GM19025 (cell line): Measurements from ENCODE around the gene CHMP2A.
"Not testable (repeated sequence)": the region's sequence is repeated elsewhere in the genome, so short reads cannot be mapped to it uniquely, and the experiment has no call there.

Source experiments
- ATAC-seq: cut with Tn5 transposase; IDR thresholded peaks from one replicate; pipeline ENCODE4 v1.9.1; 2021; ENCODE audit warnings: mild to moderate bottlenecking, low read depth, moderate library complexity; ENCODE audit not compliant: unreplicated experiment

CHMP2A gene

DNA sequence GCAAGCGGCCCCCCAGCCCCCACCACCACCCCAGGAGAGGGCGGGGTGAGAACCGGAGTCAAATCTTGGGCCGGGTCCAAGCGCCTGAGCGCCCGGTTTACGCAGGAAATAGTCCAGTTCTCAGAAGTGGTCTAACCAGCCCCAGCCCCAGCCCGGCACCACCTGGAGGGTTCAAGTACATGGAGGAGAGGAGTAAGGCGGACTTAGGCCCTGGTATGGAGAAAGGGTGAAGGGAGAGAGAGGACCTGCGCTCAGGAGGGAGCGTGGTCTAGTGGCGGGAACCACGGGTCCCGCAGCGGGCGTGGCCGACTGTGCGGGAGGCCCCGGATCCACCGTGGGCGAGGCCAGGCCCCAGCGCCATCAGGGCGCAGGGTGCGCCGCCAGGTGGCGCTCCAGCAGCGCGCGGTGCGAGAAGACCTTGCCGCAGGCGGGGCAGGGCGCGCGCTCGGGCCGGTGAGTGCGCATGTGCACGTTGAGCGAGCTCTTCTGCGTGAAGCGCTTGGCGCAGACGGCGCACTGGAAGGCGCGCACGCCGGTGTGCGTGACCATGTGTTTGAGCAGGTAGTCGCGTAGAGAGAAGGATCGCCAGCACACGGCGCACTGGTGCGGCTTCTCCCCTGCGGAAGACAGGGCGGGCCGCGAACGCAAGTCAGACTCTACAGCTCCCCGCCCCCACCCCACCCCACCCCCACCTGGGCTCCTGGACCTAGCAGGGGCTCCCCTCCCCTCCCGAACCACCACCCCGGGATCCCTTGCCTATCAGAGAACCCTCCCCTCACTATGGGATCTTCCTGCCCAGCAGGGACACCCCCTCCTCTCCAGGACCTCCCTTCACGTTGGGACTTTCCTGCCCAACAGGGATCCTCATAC lies 41.0 kb downstream of the CHMP2A start:
- peak; percentile 79 for ATAC-seq

DNA sequence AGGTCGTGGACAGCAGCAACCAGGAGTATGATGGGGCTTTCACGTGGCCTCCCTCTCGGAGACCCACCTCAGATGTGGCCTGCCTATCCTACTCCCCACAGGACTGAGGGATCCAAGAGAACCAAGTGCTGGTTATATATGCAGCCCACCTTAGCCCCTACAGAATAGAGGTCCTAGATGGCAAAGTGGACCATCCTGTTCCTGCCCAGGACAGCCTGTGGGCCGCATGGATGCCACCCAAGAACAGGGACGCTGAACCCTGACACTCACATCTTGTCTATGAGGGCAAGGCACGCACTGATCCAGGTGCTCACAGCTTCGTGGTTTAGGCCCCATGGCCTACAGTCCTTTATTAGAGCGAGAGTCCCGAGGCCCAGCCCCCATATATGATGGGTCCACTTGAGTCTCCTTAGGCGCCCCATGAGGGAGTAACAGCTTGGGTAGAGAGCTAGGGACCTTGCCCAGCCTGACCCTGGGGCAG lies 41.7 kb downstream of the CHMP2A start:
- no peak for ATAC-seq

DNA sequence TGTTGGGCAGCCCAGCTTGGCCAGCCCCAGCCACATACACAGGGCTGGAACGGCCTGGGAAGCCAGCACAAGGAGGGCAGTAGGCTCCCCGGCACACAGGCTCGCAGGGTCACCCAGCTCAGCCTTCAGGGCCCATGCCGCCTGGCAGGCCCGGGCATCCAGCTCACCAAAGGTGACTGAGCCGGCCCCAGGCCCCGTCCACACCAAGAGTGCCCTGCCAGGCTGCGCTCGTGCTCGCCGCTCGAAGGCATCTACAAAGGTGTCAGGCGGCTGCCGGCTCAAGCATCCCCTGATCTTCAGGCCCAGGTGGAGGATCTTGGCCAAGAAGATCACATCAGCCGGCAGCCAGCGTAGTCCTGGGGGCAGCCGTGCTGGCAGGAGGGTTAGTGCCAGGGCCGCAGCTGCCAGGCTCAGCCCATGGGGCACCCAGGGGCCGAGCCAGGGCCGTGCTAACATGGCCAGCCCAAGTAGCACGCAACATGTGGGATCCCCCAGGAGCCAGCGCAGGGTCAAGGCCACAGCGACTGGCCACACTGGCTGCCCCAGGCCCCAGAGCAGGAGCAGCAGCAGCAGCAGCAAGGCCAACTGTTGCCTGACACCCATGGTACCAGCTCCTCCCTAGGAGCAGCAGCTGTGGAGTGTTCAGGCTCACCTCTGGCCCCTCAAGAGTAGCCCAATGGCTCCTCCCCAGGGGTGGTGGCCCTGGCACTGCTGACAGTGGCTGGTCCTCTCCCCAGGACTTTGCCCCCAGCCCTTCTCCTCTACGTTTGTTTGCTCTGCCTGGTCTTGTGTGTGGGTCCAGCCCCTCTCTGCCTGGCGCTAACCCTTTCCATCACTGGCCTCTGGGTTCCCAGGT lies 43.3 kb downstream of the CHMP2A start, which contains the start of gene SLC27A5:
SLC27A5 (minus strand) TSS at position 640 of the 856 bp plus-strand sequence; CDS start at position 603, 37 bp downstream.
- no peak for ATAC-seq

DNA sequence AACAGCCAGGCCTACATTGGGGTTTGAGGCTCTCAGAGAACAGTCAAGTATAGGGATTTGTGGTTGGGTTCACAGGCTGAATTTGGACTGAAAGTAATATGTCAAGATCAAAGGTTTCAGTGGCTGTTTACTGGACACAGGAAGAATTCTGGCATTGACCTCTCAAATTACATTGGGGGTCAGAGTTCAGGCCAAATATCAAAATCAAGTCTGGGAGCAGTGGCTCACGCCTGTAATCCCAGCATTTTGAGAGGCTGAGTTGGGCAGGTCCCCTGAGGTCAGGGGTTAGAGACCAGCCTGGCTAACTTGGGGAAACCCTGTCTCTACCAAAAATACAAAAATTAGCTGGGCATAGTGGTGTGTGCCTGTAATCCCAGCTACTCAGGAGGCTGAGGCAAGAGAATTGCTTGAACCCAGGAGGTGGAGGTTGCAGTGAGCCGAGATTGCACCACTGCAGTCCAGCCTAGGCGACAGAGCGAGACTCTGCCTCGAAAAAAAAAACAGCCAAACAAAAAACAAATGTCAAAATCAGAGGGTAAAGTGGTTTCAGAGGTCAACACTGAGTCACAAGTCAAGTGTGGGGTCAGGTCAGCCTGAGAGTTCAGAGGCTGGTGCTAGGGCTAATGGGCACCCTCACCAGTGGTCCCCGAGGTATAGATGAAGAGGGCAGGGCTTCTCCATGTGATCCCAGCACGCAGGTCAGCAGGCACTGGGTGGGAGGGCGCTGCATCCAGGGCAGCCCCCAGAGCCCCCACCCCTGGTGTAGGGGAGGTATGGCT lies 44.6 kb downstream of the CHMP2A start:
- no peak for ATAC-seq

DNA sequence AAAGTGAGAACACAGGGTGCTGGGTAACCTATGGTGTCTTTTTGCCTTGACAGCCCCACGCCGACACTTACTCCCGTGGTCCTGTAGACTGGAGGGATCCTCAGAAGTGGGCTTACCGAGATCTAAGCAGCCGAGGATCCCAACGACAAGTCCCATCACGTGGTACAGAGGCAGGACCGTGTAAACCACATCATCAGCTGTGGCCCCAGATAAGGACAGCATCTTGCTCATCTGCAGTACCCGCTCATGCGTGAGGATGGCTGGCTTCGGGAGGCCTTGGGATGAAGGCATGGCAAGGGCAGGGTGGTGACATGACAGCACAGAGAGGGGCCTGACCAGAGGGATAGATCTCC lies 45.2 kb downstream of the CHMP2A start:
- ATAC-seq = no peak

DNA sequence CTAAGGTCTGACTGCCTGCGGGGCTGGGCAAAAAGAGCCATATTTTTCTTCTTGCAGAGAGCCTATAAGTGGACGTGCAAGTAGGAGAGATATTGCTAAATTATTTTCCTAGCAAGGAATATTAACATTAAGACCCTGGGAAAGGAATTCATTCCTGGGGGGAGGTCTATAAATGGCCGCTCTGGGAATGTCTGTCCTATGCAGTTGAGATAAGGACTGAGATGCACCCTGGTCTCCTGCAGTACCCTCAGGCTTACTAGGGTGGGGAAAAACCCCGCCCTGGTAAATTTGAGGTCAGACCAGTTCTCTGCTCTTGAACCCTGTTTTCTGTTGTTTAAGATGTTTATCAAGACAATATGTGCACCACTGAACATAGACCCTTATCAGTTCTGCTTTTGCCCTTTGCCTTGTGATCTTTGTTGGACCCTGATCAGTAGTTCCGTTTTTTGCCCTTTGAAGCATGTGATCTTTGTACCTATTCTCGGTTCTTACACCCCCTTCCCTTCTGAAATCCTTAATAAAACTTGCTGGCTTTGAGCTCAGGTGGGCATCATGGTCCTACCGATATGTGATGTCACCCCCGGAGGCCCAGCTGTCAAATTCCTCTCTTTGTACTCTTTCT lies 47.2 kb downstream of the CHMP2A start:
- ATAC-seq = not testable (repeated sequence)
